ENCODE data around the gene JARID2. TPM values are rescaled to one million over a fixed set of nuclear protein-coding genes. Genes with fewer than 3 reads are reported as not detected.

JARID2 gene
- total and polyA plus RNA-seq, 4 donors, result 15.4 to 25.5 (median 23.1) TPM

DNA sequence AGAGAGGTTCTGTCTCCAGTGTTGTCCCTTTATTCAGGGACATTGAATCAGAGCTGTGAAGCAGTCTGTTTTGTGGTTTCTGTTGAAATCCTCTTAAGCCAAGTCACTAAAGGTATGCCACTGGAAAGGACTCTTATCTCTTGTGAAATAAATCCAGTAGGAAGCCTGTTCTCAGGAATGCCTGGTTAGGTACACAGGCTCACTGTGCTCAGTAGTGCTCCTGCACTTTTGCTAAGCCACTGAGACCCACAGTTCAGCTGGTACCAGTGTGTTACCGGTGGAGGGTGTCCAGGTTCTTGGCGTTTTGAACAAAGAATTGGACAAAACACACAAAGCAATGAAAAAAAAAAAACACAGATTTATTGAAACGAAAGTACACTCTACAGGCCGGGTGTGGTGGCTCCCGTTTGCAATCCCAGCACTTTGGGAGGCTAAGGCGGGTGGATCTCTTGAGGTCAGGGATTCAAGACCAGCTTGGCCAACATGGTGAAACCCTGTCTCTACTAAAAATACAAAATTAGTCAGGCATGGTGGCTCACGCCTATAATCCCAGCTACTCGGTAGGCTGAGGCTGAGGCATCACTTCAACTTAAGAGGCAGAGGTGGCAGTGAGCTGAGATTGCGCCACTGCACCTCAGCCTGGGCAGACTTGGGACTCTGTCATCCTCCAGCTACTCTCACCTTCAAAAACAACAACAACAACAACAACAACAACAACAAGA lies 186.1 kb downstream of the JARID2 start:
- Histone ChIP-seq H3K4me1 (ENCODE audit: control insufficient read depth, insufficient read depth, low read length) (peaks cover 16% of the 10 kb centered on the region), H3K9me3 (ENCODE audit: control insufficient read depth, insufficient read depth, low read length) (peaks cover 2% of the 10 kb centered on the region), H3K27ac (ENCODE audit: low read depth, low read length) (no peak overlapping the region), H3K36me3 (ENCODE audit: control insufficient read depth, insufficient read depth, low read length) (no peaks in the 10 kb centered on the region), H3K4me3 (ENCODE audit: low read depth, low read length) (no peak overlapping the region), H3K27me3 (ENCODE audit: control insufficient read depth, insufficient read depth, low read length) (no peaks in the 10 kb centered on the region)
- 72% methylated on average over 3 of the region's 9 CpGs for WGBS (ENCODE audit: insufficient coverage)
- DNase-seq (ENCODE audit: low read depth in 4 of 6, low spot score in 6 of 6), result no peak

DNA sequence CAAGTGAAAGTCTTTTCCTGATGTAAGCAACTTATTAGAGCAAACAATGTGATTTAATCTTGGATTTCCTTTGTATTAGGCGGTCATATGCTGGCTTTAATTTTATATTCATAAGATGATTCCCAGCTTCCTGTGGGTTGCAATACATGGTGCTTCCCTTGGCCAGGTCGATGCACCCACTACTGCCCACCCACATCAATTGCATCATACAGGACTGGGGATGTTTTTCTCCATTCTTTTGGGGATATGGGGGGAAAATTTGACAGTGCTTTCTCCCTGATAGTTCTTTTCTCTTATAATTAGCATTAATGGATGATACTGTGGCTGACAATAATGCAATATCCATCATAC lies 187.6 kb downstream of the JARID2 start:
- no peaks in the 10 kb centered on the region for H3K36me3 ChIP-seq (ENCODE audit: control insufficient read depth, insufficient read depth, low read length)
- H3K27me3 ChIP-seq (ENCODE audit: control insufficient read depth, insufficient read depth, low read length), result no peaks in the 10 kb centered on the region
- H3K27ac ChIP-seq (ENCODE audit: low read depth, low read length), result no peak overlapping the region
- no CpG with 5 or more reads among the region's 2 CpGs for WGBS (ENCODE audit: insufficient coverage)
- peaks cover 2% of the 10 kb centered on the region for H3K9me3 ChIP-seq (ENCODE audit: control insufficient read depth, insufficient read depth, low read length)
- no peak for DNase-seq (ENCODE audit: low read depth in 4 of 6, low spot score in 6 of 6)
- H3K4me1 ChIP-seq (ENCODE audit: control insufficient read depth, insufficient read depth, low read length), result peaks cover 16% of the 10 kb centered on the region
- H3K4me3 ChIP-seq (ENCODE audit: low read depth, low read length), result no peak overlapping the region

- WGBS (ENCODE audit: insufficient coverage), result 63% methylated on average over 1 of the region's 1 CpG
- Histone ChIP-seq H3K4me1 (ENCODE audit: control insufficient read depth, insufficient read depth, low read length) (peaks cover 14% of the 10 kb centered on the region), H3K4me3 (ENCODE audit: low read depth, low read length) (no peak overlapping the region), H3K9me3 (ENCODE audit: control insufficient read depth, insufficient read depth, low read length) (peaks cover 2% of the 10 kb centered on the region), H3K27me3 (ENCODE audit: control insufficient read depth, insufficient read depth, low read length) (no peaks in the 10 kb centered on the region), H3K27ac (ENCODE audit: low read depth, low read length) (no peak overlapping the region), H3K36me3 (ENCODE audit: control insufficient read depth, insufficient read depth, low read length) (no peaks in the 10 kb centered on the region)
- no peak for DNase-seq (ENCODE audit: low read depth in 4 of 6, low spot score in 6 of 6)
Measured at GRCh38 chr6:15434263-15434662, 188.4 kb downstream of the JARID2 start.

DNA sequence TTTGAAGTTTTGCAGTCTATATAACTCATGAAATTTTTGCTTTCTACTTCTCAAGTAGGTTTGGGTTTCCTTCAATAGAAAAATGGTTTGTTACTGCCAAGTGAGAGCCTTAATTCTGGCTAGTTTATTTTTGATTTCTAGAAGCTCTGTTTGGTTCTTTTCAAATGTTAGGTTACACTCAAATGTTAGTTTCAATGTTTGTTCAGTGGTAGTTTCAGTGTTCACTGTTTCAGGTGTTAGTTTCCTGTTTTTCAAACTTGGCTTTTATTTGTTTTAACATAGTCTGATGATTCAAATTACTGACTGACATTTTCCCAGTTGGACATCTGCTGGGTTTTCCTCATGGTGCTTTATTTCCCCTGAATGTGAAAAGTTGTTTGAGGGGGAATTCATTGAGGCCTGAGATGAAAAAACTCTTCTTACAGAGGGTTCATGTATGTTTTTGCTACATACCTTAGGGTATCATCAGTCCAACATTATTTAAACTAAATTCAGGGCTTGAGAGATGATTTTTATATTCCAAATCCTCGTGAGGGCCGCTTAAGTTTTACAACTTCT lies 189.0 kb downstream of the JARID2 start:
- Histone ChIP-seq H3K4me1 (ENCODE audit: control insufficient read depth, insufficient read depth, low read length) (peaks cover 13% of the 10 kb centered on the region), H3K4me3 (ENCODE audit: low read depth, low read length) (no peak overlapping the region)

DNA sequence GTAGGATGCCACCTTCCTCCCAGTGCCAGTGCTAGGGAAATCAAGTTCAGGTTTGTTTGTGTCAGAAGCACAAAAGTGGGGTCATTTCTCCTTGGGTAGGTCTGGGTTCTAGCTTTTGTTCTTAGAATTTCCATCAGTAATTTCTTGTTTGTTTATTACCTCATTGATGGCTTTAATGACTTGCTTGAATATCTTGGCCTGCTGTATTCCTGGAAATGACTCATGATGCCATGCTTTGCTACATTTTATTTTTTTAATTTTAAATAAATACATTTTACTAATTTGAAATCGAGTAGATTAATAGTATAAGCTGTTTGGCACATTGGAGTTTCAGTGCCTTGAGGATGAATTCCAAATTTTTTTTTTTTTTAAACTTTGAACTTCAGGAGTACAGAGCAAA lies 189.6 kb downstream of the JARID2 start:
- no CpG with 5 or more reads among the region's 1 CpG for WGBS (ENCODE audit: insufficient coverage)

More for the DNA sequence above, 189.0 kb downstream of the JARID2 start:
- no peaks in the 10 kb centered on the region for H3K27me3 ChIP-seq (ENCODE audit: control insufficient read depth, insufficient read depth, low read length)
- no peaks in the 10 kb centered on the region for H3K36me3 ChIP-seq (ENCODE audit: control insufficient read depth, insufficient read depth, low read length)
- H3K9me3 ChIP-seq (ENCODE audit: control insufficient read depth, insufficient read depth, low read length), result peaks cover 2% of the 10 kb centered on the region
- WGBS (ENCODE audit: insufficient coverage), result no CpG with 5 or more reads among the region's 2 CpGs
- H3K27ac ChIP-seq (ENCODE audit: low read depth, low read length), result no peak overlapping the region
- no peak for DNase-seq (ENCODE audit: low read depth in 4 of 6, low spot score in 6 of 6)

GRCh38 chr6:15436451-15436850 lies 190.6 kb downstream of the JARID2 start:
- Histone ChIP-seq H3K27me3 (ENCODE audit: control insufficient read depth, insufficient read depth, low read length) (no peaks in the 10 kb centered on the region), H3K27ac (ENCODE audit: low read depth, low read length) (no peak overlapping the region), H3K36me3 (ENCODE audit: control insufficient read depth, insufficient read depth, low read length) (no peaks in the 10 kb centered on the region), H3K4me3 (ENCODE audit: low read depth, low read length) (no peak overlapping the region), H3K4me1 (ENCODE audit: control insufficient read depth, insufficient read depth, low read length) (peaks cover 13% of the 10 kb centered on the region), H3K9me3 (ENCODE audit: control insufficient read depth, insufficient read depth, low read length) (peaks cover 2% of the 10 kb centered on the region)
- no peak for DNase-seq (ENCODE audit: low read depth in 4 of 6, low spot score in 6 of 6)
- 100% methylated on average over 2 of the region's 3 CpGs for WGBS (ENCODE audit: insufficient coverage)

More for the DNA sequence above, 189.6 kb downstream of the JARID2 start:
- Histone ChIP-seq H3K36me3 (ENCODE audit: control insufficient read depth, insufficient read depth, low read length) (no peaks in the 10 kb centered on the region), H3K9me3 (ENCODE audit: control insufficient read depth, insufficient read depth, low read length) (peaks cover 2% of the 10 kb centered on the region), H3K4me1 (ENCODE audit: control insufficient read depth, insufficient read depth, low read length) (peaks cover 13% of the 10 kb centered on the region), H3K27ac (ENCODE audit: low read depth, low read length) (no peak overlapping the region), H3K4me3 (ENCODE audit: low read depth, low read length) (no peak overlapping the region), H3K27me3 (ENCODE audit: control insufficient read depth, insufficient read depth, low read length) (no peaks in the 10 kb centered on the region)
- DNase-seq (ENCODE audit: low read depth in 4 of 6, low spot score in 6 of 6), result no peak

DNA sequence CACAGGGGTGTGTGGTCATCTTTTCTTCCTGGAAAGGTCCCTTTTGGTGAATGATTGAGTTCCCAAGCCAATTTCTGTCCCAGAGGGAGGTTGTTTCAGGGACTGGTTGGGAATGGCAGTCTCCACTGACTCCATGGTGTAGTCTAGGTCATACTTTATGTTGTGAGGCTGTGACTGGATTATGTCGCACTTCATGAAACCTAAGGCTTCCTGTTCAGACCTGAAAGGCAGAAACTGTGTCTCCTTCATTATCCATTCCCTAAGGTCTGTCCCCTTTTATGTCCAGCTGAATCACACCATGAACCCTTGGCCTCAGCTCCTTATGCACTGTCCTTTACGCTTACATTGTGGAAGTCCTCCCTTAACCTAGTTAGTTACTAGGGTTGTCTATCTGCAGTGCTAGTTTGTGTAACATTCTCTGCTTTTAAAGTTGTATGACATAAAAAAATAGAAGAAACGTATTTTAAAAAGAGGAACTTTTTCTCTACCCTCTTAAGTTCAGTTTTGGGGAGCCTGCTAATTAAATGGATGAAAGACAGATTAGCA lies 191.3 kb downstream of the JARID2 start:
- Histone ChIP-seq H3K4me1 (ENCODE audit: control insufficient read depth, insufficient read depth, low read length) (peaks cover 8% of the 10 kb centered on the region), H3K4me3 (ENCODE audit: low read depth, low read length) (no peak overlapping the region)

DNA sequence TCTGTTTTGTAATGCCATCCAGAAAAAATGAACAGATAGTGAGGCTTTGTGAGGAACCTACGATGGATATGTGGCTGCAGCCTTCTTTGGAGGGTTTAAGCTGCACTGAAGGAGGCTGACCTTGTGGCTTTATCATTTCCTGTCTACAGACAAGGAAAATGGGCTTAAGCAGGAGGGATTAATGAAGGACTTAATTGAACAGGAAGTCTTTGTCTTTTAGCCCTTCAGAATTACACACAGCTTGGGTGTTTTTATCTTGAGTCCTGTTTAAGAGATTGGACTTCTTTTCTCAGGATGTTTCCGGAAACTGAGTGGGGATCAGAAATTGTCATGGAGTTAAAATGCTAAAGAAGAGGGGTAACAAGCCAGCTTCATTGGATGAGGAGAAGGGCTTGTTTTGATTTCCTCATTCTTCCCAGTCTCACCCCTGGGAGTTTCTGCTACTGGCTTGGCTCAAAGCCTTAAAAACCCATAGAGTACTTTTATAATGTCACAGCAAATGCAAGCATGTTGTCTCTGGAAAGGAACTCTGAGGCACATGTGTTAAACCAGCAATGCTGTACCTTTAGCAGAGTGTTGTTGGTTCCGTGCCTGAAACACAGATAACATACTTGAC lies 193.6 kb downstream of the JARID2 start:
- no peak overlapping the region for H3K4me3 ChIP-seq (ENCODE audit: low read depth, low read length)
- peaks cover 2% of the 10 kb centered on the region for H3K9me3 ChIP-seq (ENCODE audit: control insufficient read depth, insufficient read depth, low read length)
- 100% methylated on average over 1 of the region's 3 CpGs for WGBS (ENCODE audit: insufficient coverage)
- DNase-seq (ENCODE audit: low read depth in 4 of 6, low spot score in 6 of 6), result no peak
- H3K27me3 ChIP-seq (ENCODE audit: control insufficient read depth, insufficient read depth, low read length), result no peaks in the 10 kb centered on the region
- H3K4me1 ChIP-seq (ENCODE audit: control insufficient read depth, insufficient read depth, low read length), result peaks cover 16% of the 10 kb centered on the region
- no peaks in the 10 kb centered on the region for H3K36me3 ChIP-seq (ENCODE audit: control insufficient read depth, insufficient read depth, low read length)
- no peak overlapping the region for H3K27ac ChIP-seq (ENCODE audit: low read depth, low read length)

More for the DNA sequence above, 191.3 kb downstream of the JARID2 start:
- WGBS (ENCODE audit: insufficient coverage), result no CpG with 5 or more reads among the region's 3 CpGs
- no peak overlapping the region for H3K27ac ChIP-seq (ENCODE audit: low read depth, low read length)
- no peak for DNase-seq (ENCODE audit: low read depth in 4 of 6, low spot score in 6 of 6)
- no peaks in the 10 kb centered on the region for H3K36me3 ChIP-seq (ENCODE audit: control insufficient read depth, insufficient read depth, low read length)
- no peaks in the 10 kb centered on the region for H3K27me3 ChIP-seq (ENCODE audit: control insufficient read depth, insufficient read depth, low read length)
- H3K9me3 ChIP-seq (ENCODE audit: control insufficient read depth, insufficient read depth, low read length), result peaks cover 2% of the 10 kb centered on the region

- H3K4me1 ChIP-seq (ENCODE audit: control insufficient read depth, insufficient read depth, low read length), result peaks cover 20% of the 10 kb centered on the region
- peaks cover 2% of the 10 kb centered on the region for H3K9me3 ChIP-seq (ENCODE audit: control insufficient read depth, insufficient read depth, low read length)
- no peak for DNase-seq (ENCODE audit: low read depth in 4 of 6, low spot score in 6 of 6)
- WGBS (ENCODE audit: insufficient coverage), result 88% methylated on average over 8 of the region's 9 CpGs
- no peak overlapping the region for H3K27ac ChIP-seq (ENCODE audit: low read depth, low read length)
- no peaks in the 10 kb centered on the region for H3K27me3 ChIP-seq (ENCODE audit: control insufficient read depth, insufficient read depth, low read length)
- no peaks in the 10 kb centered on the region for H3K36me3 ChIP-seq (ENCODE audit: control insufficient read depth, insufficient read depth, low read length)
- no peak overlapping the region for H3K4me3 ChIP-seq (ENCODE audit: low read depth, low read length)
Measured at GRCh38 chr6:15440040-15440439, 194.2 kb downstream of the JARID2 start.
